CD4-positive, alpha-beta T cell (primary cell): Measurements from ENCODE around the gene ROCK1. TPM values are rescaled to one million over a fixed set of nuclear protein-coding genes. Genes with fewer than 3 reads are reported as not detected.
A peak's percentile ranks its signal among the peaks of the same experiment; 100 is the strongest.

Experiments used
- ATAC-seq: fragments of 200-7000 bp; cut with Tn5 transposase; one replicate; pipeline ENCODE4 v1.10.0; 2022; ENCODE audit warnings: mild to moderate bottlenecking; ENCODE audit not compliant: poor library complexity
- CTCF ChIA-PET: fragments of 350-600 bp; sonication (Branson Sonifier 250); formaldehyde crosslinking; loops from one replicate; lab custom pipeline; 2021; ENCODE audit warnings: antibody characterized with exemption, inconsistent platforms; lab: Charles Lee
- POLR2A ChIA-PET: fragments of 350-600 bp; sonication (Branson Sonifier 250); formaldehyde crosslinking; loops from one replicate; lab custom pipeline; 2021; ENCODE audit warnings: antibody characterized with exemption, inconsistent platforms; lab: Charles Lee
- DNase-seq, 14 experiments: peaks; one replicate each; pipeline ENCODE4 v3.0.0-alpha.2; 2013 to 2020; ENCODE audit warnings: mixed read lengths in 2 of 14
- H3K27ac ChIP-seq, 2 donors: one replicate each; pipeline versions ENCODE4 v1.5.1 to v1.7.0; 2013; ENCODE audit warnings: low read length in 2 of 2, low read depth in 1 of 2, mild to moderate bottlenecking in 1 of 2
- H3K27me3 ChIP-seq, 2 experiments: 1 replicate in 1 of 2; 2 replicates in 1 of 2; pipeline versions ENCODE4 v1.6.1 to v1.7.0; 2013; ENCODE audit warnings: low read length in 2 of 2, control low read depth in 1 of 2, mild to moderate bottlenecking in 1 of 2, moderate library complexity in 1 of 2; ENCODE audit not compliant: insufficient read depth in 2 of 2, control insufficient read depth in 1 of 2
- H3K36me3 ChIP-seq: one replicate; pipeline ENCODE4 v1.6.1; 2013; ENCODE audit warnings: low read length, control low read depth; ENCODE audit not compliant: insufficient read depth
- H3K4me1 ChIP-seq: one replicate; pipeline ENCODE4 v1.6.1; 2013; ENCODE audit warnings: low read length, control low read depth; ENCODE audit not compliant: insufficient read depth
- H3K4me3 ChIP-seq: one replicate; pipeline ENCODE4 v1.5.1; 2013; ENCODE audit warnings: mild to moderate bottlenecking, low read length, moderate library complexity
- H3K9me3 ChIP-seq, 2 experiments: 1 replicate in 1 of 2; 2 replicates in 1 of 2; pipeline versions ENCODE4 v1.6.1 to v1.7.0; 2013; ENCODE audit warnings: low read length in 2 of 2, mild to moderate bottlenecking in 2 of 2, control low read depth in 1 of 2, moderate library complexity in 1 of 2; ENCODE audit not compliant: control insufficient read depth in 1 of 2, insufficient read depth in 1 of 2
- H3K27ac Mint-ChIP-seq: one replicate; pipeline ENCODE4 v1.8.0; 2020; ENCODE audit warnings: mixed read lengths
- H3K27me3 Mint-ChIP-seq: one replicate; pipeline ENCODE4 v1.8.0; 2021; ENCODE audit warnings: mixed read lengths
- H3K36me3 Mint-ChIP-seq: one replicate; pipeline ENCODE4 v1.8.0; 2021; ENCODE audit warnings: low read depth, mixed read lengths
- H3K4me1 Mint-ChIP-seq: one replicate; pipeline ENCODE4 v1.8.0; 2021; ENCODE audit warnings: low read depth, mixed read lengths
- H3K4me3 Mint-ChIP-seq: one replicate; pipeline ENCODE4 v1.8.0; 2020; ENCODE audit warnings: mild to moderate bottlenecking, mixed read lengths
- H3K9me3 Mint-ChIP-seq: one replicate; pipeline ENCODE4 v1.8.0; 2020; ENCODE audit warnings: mixed read lengths
- intact Hi-C, 2 experiments: fragments of 100-400 bp; cut with DNase I in 1 of 2; cut with micrococcal nuclease in 1 of 2; formaldehyde crosslinking; loops; one replicate each; pipeline versions ENCODE4 v1.15.1 to v1.9.0; 2023 to 2025; cut with DNase I, micrococcal nuclease
- polyA plus RNA-seq, 2 donors: library from polyadenylated mRNA; unstranded; fragments of 120-200 nt; gene quantifications; one replicate each; pipeline ENCODE4 v1.2.1, GENCODE V29; 2013
- total RNA-seq, 174 experiments: library from RNA in 2 of 174; stranded (reverse) in 2 of 174; gene quantifications; one replicate each; pipeline ENCODE4 v1.2.3 and lab custom pipeline; 2021 to 2026
- TF ChIP-seq, protein P1 (sequence below): fragments of 200-600 bp; IDR thresholded peaks from one replicate; pipeline ENCODE4 v1.8.0; 2022; ENCODE audit warnings: antibody characterized with exemption, mild to moderate bottlenecking

The ROCK1 gene
- total RNA-seq (10 to 100 TPM; 85.5 to 91.2 TPM), total RNA-seq (lab: John Stamatoyannopoulos, UW) (141 to 321 (median 215) reads per million in 172 experiments)
- 68.2 TPM for polyA plus RNA-seq (2013, experiment 1 of 2)
- polyA plus RNA-seq (2013, experiment 2 of 2) = 83.6 TPM

DNA sequence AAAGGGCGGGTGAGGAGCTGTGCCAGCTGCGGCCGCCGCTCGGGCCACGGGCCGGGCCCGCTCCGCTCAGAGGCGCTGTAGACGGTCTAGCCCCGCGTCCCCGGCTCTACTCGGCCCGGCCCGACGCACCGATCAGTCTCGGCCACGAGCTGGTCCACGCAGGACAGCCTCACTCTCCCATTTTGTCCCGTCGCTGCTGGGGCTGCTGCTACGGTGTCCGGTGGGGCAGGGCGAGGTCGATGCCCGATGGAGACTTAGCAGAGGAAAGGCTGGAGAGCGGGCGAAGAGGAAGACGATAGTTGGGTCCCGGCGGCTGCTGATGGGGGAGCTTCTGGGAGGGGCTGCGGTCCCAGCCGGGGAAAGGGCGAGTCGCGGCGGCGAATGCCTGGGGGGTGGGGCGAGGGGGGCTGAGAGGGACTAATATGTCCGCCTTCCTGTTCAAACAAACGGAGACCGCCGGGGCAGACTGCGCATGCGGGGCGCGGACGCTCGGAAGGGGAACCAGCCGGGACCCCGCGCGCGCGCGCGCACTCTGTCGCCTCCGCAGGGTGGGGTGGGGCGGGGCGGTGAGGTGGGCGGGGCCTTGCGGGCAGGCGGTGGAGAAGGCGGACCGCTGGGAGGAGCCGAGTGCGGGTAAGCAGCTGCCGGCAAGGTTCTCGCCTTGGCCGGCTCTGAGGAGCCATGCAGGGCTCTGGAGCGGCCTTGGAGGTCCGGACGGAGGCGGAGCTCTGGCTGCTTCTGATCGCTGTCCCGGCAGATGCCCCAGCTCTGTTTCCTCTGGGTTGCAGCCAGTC lies at the start of gene ROCK1:
Gene ROCK1 (minus strand): TSS at position 468 of the 794 bp plus-strand sequence. CDS start 903 bp downstream, outside the sequence.
- CTCF ChIA-PET = interaction anchor here (0.6 kb wide), 1 partner anchor 501 kb away, joined by 4 read pairs; the partner anchor contains the start of gene SNRPD1
- TF ChIP-seq, protein P1, sequence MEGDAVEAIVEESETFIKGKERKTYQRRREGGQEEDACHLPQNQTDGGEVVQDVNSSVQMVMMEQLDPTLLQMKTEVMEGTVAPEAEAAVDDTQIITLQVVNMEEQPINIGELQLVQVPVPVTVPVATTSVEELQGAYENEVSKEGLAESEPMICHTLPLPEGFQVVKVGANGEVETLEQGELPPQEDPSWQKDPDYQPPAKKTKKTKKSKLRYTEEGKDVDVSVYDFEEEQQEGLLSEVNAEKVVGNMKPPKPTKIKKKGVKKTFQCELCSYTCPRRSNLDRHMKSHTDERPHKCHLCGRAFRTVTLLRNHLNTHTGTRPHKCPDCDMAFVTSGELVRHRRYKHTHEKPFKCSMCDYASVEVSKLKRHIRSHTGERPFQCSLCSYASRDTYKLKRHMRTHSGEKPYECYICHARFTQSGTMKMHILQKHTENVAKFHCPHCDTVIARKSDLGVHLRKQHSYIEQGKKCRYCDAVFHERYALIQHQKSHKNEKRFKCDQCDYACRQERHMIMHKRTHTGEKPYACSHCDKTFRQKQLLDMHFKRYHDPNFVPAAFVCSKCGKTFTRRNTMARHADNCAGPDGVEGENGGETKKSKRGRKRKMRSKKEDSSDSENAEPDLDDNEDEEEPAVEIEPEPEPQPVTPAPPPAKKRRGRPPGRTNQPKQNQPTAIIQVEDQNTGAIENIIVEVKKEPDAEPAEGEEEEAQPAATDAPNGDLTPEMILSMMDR = no peak
- H3K9me3 Mint-ChIP-seq = no peaks in the 10 kb centered on the region

DNA sequence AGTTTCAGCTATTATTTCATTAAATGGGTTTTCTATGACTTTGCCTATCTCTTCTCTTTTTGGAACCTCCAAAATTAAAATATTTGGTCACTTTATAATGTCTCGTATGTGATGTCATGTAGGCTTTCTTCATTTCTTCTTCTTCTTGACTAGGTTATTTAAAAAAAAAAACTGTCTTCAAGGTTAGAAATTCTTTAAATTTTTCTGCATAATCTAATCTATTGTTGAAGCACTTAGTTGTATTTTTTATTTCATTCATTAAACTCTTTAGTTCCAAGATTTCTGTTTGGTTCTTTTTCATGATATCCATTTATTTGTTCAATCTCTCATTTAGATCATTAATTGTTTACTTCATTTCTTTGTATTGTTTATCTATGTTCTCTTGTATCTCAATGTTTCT lies 43.8 kb upstream of the ROCK1 start:
- Histone ChIP-seq H3K4me1 (no peaks in the 10 kb centered on the region), H3K36me3 (no peaks in the 10 kb centered on the region), H3K27ac (no peak overlapping the region), H3K27me3 (no peaks in the 10 kb centered on the region), H3K9me3 (peaks cover 21 to 22% of the 10 kb centered on the region in 2 experiments), H3K4me3 (no peak overlapping the region)
- no peaks in the 10 kb centered on the region for H3K4me1 Mint-ChIP-seq
- ChIA-PET POLR2A (no interaction called here), CTCF (no interaction called here)
- peaks cover 25% of the 10 kb centered on the region for H3K9me3 Mint-ChIP-seq
- no peak overlapping the region for H3K4me3 Mint-ChIP-seq
- intact Hi-C loops = no loop called here
- H3K27me3 Mint-ChIP-seq = peaks cover 16% of the 10 kb centered on the region
- no peak for ATAC-seq
- no peak overlapping the region for H3K27ac Mint-ChIP-seq
- DNase-seq = no peak
- TF ChIP-seq, protein P1 = no peak
- H3K36me3 Mint-ChIP-seq = peaks cover 7% of the 10 kb centered on the region

More for the DNA sequence above, at the start of gene ROCK1:
- no peaks in the 10 kb centered on the region for H3K27me3 ChIP-seq
- no peaks in the 10 kb centered on the region for H3K36me3 ChIP-seq
- Mint-ChIP-seq H3K27me3 (no peaks in the 10 kb centered on the region), H3K4me1 (peaks cover 11% of the 10 kb centered on the region), H3K36me3 (peaks cover 18% of the 10 kb centered on the region), H3K4me3 (no peak within 1 kb of the TSS), H3K27ac (peak within 1 kb of the TSS; percentile 87)
- peaks cover 13% of the 10 kb centered on the region for H3K4me1 ChIP-seq
- DNase-seq = peak; percentile 98 to 100 (median 99)
- peak within 1 kb of the TSS; percentile 91 to 94 for H3K27ac ChIP-seq
- H3K9me3 ChIP-seq = no peaks in the 10 kb centered on the region
- POLR2A ChIA-PET = interaction anchor here (0.7 to 2.6 kb wide), 10 partner anchors 11 to 629 kb away, joined by 3 to 17 read pairs (median 5); partner anchors contain the start of gene ESCO1
- peak; percentile 81 for ATAC-seq
- intact Hi-C loops = loop anchor here (2.0 to 10.0 kb wide), 6 partner anchors 39 to 629 kb away; partner anchors contain the start of genes MIB1 (in 1 of the 2) and SNRPD1 (in 1 of the 2)
- H3K4me3 ChIP-seq = peak within 1 kb of the TSS; percentile 88

DNA sequence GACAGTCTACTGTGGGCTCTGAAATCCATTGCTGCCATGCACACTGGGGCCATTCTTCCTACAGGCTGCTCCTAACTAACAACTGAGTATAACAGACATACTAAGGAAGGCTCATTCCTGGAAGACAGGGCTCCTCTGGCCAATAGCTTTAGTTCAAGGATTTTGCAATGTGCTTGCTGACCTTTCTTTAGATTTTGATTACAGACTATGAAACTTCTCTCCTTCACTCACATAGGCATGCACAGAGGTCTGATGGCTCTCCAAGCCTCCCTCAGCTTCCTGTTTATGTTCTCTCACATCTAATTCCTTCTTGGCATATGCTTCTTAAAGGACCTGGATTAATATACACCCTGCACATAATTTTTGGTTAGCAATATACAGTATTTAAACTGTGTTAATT lies 34.4 kb upstream of the ROCK1 start:
- no peaks in the 10 kb centered on the region for H3K27me3 Mint-ChIP-seq
- H3K4me3 Mint-ChIP-seq = no peak overlapping the region
- ATAC-seq (no peak), DNase-seq (no peak)
- ChIA-PET CTCF (no interaction called here), POLR2A (no interaction called here)
- intact Hi-C loops = no loop called here
- H3K9me3 Mint-ChIP-seq = peaks cover 1% of the 10 kb centered on the region
- Histone ChIP-seq H3K36me3 (no peaks in the 10 kb centered on the region), H3K4me3 (no peak overlapping the region), H3K9me3 (peaks cover 0 to 4% of the 10 kb centered on the region in 2 experiments), H3K27ac (no peak overlapping the region), H3K27me3 (no peaks in the 10 kb centered on the region), H3K4me1 (no peaks in the 10 kb centered on the region)
- TF ChIP-seq, protein P1 = no peak
- H3K4me1 Mint-ChIP-seq = no peaks in the 10 kb centered on the region
- H3K36me3 Mint-ChIP-seq = no peaks in the 10 kb centered on the region
- no peak overlapping the region for H3K27ac Mint-ChIP-seq
